Non-pigmented ciliary epithelial cell (primary cell): Measurements from ENCODE around the gene IGSF9B.

Experiments used
- DNase-seq: peaks from one replicate; pipeline ENCODE4 v3.0.0-alpha.2; 2010; ENCODE audit warnings: low read depth

The IGSF9B gene

GRCh38 chr11:133901316-133901715, 55.5 kb downstream of the IGSF9B start:
- DNase-seq, result no peak

- DNase-seq, result no peak
Measured at GRCh38 chr11:133900176-133901105, 56.3 kb downstream of the IGSF9B start.

- DNase-seq, result no peak
Measured at GRCh38 chr11:133898770-133899115, 58.0 kb downstream of the IGSF9B start.

DNA sequence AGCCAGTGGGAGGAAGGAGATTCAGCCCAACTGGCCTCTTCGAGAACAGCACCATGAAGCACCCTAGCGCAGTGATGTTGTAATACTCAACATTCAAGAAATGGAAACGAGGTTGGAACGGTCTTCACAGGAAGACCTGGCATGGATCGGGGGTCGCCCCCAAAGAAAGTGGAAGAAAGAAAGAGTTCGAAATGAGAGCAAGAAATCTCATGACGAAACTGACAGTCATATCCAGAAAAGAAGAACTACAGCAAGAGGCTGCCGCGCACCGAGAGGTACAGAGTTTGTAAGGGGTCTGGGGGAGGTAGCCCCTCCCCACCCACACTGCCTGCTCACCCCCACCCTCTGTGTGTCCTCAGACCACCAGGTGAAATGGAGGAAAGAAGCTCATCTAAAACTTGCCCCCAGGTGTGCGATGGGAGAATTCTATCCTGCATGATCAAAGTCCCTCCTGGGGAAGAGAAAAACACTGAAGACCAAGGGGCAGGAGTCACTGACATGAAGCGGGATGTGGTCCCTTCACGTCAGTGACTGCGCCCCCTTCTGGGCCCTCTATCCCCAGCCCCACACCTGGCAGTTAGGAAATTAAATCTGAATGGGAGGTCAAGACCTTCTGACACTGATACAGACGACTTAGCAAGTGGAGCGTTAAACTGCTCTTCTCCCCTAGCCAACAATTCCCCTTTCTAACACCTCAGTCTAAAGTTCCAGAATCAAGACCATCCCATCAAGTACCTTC, 58.6 kb downstream of the IGSF9B start:
- DNase-seq, result no peak

DNA sequence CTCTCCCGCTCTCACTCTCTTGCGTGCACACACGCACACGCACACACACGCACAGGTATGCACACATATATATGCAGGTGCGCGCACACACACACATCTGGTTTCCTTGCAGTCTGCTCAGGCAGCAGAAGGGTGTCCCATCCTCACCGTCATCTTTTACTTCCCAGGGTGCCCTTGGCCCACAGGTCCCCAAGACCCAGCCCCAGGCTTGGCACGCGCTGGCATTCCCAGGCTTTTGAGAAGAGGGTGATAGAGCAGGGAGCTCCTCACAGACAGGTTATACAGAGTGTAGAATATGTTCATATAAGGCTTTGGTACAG, 59.5 kb downstream of the IGSF9B start:
- DNase-seq, result no peak

GRCh38 chr11:133896642-133897330, 60.0 kb downstream of the IGSF9B start:
- no peak for DNase-seq

DNA sequence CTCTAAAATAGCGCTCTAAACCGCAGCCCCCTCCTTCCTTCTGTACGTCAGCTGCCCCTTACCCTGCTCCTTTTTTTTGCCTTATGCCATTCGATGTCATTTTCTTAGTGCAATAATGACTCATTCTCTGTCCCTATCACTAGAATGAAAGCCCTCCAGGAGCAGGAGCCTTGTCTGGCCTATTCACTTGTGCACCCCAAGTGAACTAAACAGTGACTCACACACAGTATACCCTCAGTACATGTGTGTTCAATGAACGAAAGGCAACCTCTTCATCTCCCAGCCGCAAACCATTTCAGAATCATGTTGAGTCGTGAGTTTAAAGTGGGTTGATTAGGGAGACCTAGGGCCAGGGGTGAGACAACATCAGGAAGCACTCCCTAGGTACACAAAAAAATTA, 60.7 kb downstream of the IGSF9B start:
- no peak for DNase-seq

GRCh38 chr11:133895551-133895950, 61.2 kb downstream of the IGSF9B start:
- no peak for DNase-seq

GRCh38 chr11:133895061-133895479, 61.7 kb downstream of the IGSF9B start:
- no peak for DNase-seq

- no peak for DNase-seq
Measured at GRCh38 chr11:133893381-133893780, 63.4 kb downstream of the IGSF9B start.

GRCh38 chr11:133892584-133893380, 64.0 kb downstream of the IGSF9B start:
- DNase-seq, result no peak

DNA sequence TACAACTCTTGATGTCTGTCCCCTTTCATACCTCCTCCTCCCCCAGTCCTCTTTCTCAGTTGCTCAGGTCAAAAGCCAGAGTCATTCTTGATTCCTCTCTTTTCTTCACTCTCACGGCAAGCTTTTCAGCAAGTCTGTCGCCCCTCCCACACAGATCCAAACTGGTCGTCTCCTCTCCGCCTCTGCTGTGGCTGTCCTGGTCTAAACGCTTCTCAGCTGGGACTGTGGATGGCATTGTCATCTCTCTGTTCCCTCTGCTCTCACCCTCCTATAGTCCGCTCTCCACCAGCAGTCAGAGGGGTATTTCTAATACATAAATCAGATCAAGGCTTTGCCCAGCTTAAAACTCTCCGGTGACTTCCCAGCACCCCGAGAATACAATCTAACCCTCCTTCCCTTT, 64.6 kb downstream of the IGSF9B start:
- no peak for DNase-seq

- no peak for DNase-seq
Measured at GRCh38 chr11:133889893-133890292, 66.9 kb downstream of the IGSF9B start.

- DNase-seq, result no peak
Measured at GRCh38 chr11:133889188-133889587, 67.6 kb downstream of the IGSF9B start.

DNA sequence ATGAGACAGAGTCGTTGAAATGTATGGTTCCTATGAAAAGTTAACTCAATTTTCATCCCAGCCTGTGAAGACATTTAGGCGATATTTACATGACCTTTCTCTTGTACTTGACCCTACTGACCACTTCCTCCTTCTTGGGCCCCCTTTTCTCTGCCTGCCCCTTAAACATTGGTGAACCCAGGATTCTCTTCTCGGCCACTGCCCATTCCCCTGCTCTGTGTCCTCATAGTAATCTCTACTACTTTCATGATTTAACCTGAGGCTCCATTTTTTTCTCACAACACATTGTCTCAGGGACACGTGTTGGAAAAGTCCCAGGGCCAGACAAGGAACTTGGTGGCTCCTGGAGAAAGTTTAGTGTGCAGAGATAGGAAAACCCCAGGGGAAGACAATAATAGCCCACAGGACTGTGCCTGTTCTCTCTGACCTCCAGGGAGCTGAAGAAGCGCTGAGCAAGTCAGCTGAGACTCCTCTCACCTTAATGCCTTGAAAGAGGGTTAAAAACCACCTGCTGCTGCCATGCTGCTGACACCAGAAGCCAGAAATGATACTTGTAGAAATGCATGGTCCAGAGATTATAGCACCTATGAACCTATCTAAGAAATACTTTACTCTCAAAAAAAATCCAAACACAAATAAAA, 69.0 kb downstream of the IGSF9B start:
- no peak for DNase-seq

- DNase-seq, result no peak
Measured at GRCh38 chr11:133886029-133886428, 70.7 kb downstream of the IGSF9B start.

GRCh38 chr11:133872160-133872559, 84.6 kb downstream of the IGSF9B start:
- no peak for DNase-seq

GRCh38 chr11:133867456-133867855, 89.3 kb downstream of the IGSF9B start:
- DNase-seq, result no peak

GRCh38 chr11:133865466-133865865, 91.3 kb downstream of the IGSF9B start:
- no peak for DNase-seq

DNA sequence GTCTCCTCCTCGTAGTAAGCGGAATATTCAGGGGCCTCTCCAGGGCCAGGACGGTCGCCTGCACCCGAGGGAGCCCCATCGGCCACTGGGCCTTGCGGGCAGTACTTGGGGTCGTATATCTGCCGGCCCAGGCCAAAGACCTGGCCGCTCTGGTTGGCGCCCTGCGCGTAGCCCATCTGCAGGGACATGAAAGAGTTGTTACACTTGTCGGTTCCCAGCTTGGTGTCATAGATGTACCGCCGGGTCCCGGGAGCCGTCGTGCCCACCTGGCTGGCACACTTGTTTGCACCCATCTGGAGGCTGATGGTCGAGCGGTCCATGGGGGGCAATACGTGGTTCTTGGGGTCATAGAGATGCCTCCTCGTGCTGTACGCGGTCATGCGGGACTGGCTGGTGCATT, 92.0 kb downstream of the IGSF9B start:
- no peak for DNase-seq

- DNase-seq, result no peak
Measured at GRCh38 chr11:133860151-133860550, 96.6 kb downstream of the IGSF9B start.
